Measurements from ENCODE around the gene TMEM190.

GRCh38 chr19:55426042-55426441 is 49.4 kb downstream of the TMEM190 start:
- TF ChIP-seq POLR2A (IDR thresholded peaks at IDR 0.05) (no peak), CTCF (IDR thresholded peaks at IDR 0.05) (no peak), EP300 (IDR thresholded peaks at IDR 0.05) (no peak)
